ENCODE measurements around the gene GDPD5.

GDPD5 gene

GRCh38 chr11:75430714-75431532 lies 94.8 kb downstream of the GDPD5 start:
- TF ChIP-seq, protein P1, sequence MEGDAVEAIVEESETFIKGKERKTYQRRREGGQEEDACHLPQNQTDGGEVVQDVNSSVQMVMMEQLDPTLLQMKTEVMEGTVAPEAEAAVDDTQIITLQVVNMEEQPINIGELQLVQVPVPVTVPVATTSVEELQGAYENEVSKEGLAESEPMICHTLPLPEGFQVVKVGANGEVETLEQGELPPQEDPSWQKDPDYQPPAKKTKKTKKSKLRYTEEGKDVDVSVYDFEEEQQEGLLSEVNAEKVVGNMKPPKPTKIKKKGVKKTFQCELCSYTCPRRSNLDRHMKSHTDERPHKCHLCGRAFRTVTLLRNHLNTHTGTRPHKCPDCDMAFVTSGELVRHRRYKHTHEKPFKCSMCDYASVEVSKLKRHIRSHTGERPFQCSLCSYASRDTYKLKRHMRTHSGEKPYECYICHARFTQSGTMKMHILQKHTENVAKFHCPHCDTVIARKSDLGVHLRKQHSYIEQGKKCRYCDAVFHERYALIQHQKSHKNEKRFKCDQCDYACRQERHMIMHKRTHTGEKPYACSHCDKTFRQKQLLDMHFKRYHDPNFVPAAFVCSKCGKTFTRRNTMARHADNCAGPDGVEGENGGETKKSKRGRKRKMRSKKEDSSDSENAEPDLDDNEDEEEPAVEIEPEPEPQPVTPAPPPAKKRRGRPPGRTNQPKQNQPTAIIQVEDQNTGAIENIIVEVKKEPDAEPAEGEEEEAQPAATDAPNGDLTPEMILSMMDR (conservative IDR thresholded peaks at IDR 0.05): no peak
- H3K27ac ChIP-seq: peak overlapping the region; percentile 82

DNA sequence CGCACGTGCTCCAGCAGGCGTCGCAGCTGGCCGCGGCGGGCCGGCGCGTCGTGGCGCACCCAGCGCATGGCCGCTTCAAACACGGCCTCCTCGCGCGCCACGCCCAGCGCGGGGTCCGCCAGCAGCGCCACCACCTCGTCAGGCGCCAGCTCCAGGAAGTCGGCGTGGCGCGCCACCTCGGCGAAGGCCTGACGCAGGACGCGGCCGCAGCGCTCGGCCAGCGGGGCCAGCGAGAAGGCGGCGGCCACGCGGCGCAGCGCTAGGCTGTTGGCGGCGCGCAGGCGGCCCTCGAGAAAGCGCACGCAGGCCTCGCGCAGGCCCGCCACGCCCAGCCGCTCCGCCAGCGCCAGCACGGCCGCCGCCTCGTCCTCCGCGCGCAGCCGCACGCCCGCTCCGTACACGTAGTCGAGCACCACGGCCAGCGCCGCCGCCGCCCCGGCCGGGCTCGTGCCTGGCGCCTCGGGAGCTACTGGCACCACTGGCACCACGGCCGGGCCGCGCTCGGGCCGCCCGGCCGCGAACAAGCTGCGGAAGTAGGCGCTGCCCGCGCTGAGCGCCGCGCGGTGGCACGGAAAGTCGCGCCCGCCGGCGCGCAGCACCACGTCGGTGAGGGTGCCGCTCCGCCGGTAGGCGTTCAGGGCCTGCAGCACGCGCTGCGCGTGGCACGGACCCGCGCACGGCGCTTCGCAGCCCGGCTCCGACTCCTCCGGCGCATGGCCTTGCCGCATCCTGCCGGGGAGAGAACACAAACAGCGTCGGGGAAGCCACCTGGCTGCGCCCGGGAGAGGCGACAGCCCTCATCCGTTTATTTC lies 95.6 kb downstream of the GDPD5 start:
- H3K27ac ChIP-seq: peak overlapping the region; percentile 82
- TF ChIP-seq, protein P1 (conservative IDR thresholded peaks at IDR 0.05): no peak

GRCh38 chr11:75429641-75429901 lies 96.2 kb downstream of the GDPD5 start:
- TF ChIP-seq, protein P1 (conservative IDR thresholded peaks at IDR 0.05): no peak
- peak overlapping the region; percentile 82 for H3K27ac ChIP-seq

- TF ChIP-seq, protein P1 (conservative IDR thresholded peaks at IDR 0.05): no peak
- no peak overlapping the region; the same call in 1 of the 2 replicates for H3K27ac ChIP-seq
Observed at GRCh38 chr11:75428989-75429640, 96.6 kb downstream of the GDPD5 start.

- TF ChIP-seq, protein P1 (conservative IDR thresholded peaks at IDR 0.05): no peak
- no peak overlapping the region for H3K27ac ChIP-seq
Observed at GRCh38 chr11:75428281-75428724, 97.4 kb downstream of the GDPD5 start.

DNA sequence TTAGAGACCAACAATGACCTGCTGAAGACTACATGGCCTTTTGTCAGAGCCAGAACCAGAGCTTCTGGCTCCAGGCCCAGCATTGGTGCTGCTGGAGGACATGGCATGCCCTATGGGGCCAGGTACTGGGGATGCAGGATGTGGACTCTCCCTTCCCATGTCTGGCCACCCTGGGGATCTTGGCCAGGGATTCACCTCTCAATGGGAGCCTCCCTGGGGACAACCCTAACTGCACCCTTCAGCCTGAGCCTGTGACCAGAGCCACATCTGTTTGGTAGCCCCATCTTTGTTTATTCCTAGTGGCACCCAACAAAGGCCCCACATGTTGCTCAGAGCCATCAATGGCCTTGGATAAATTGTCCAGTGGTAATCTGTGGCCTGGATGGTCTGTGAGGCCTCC lies 98.6 kb downstream of the GDPD5 start:
- H3K27ac ChIP-seq: no peak overlapping the region
- TF ChIP-seq, protein P1 (conservative IDR thresholded peaks at IDR 0.05): no peak

- TF ChIP-seq, protein P1 (conservative IDR thresholded peaks at IDR 0.05): no peak
- H3K27ac ChIP-seq: no peak overlapping the region
Observed at GRCh38 chr11:75426720-75427086, 99.0 kb downstream of the GDPD5 start.

All from VCaP (cell line).